Prostate gland (tissue), 2 donors: ENCODE measurements around the gene RPL18A. TPM values are rescaled to one million over a fixed set of nuclear protein-coding genes. Genes with fewer than 3 reads are reported as not detected.

Source experiments
- DNase-seq: peaks from one replicate; pipeline ENCODE4 v3.0.0-alpha.2; 2019; ENCODE audit warnings: low spot score
- H3K27ac ChIP-seq, 2 donors: fragments of 200-600 bp; sonication (generic); 2 replicates each; pipeline ENCODE4 v1.5.1; 2017 to 2019
- H3K27me3 ChIP-seq: fragments of 200-600 bp; sonication (generic); replicated peaks from 2 replicates; pipeline ENCODE4 v1.5.1; 2019; ENCODE audit not compliant: insufficient read depth
- H3K36me3 ChIP-seq, 2 donors: fragments of 200-600 bp; sonication (generic); 1 replicate in 1 of 2; 2 replicates in 1 of 2; pipeline versions ENCODE4 v1.5.1 to v1.8.1; 2017 to 2019
- H3K4me1 ChIP-seq: fragments of 200-600 bp; sonication (generic); replicated peaks from 2 replicates; pipeline ENCODE4 v1.5.1; 2019
- H3K4me3 ChIP-seq, 2 donors: fragments of 200-600 bp; sonication (generic); 2 replicates each; pipeline ENCODE4 v1.5.1; 2017 to 2019
- H3K9me3 ChIP-seq: fragments of 200-600 bp; sonication (generic); 2 replicates; pipeline ENCODE4 v1.5.1; 2017
- POLR2A ChIP-seq: fragments of 450-650 bp; IDR thresholded peaks from one replicate; pipeline ENCODE4 v1.6.1; 2016; ENCODE audit warnings: antibody characterized with exemption, mild to moderate bottlenecking
- POLR2AphosphoS5 ChIP-seq: sonication (generic); formaldehyde crosslinking; IDR thresholded peaks from one replicate; pipeline ENCODE4 v1.6.1; 2017; ENCODE audit warnings: antibody characterized with exemption
- WGBS: methylation state at CpG from one replicate; pipeline ENCODE4 v1.1.5; 2018; 5-methylcytosine and 5-hydroxymethylcytosine counted together
- intact Hi-C: fragments of 100-400 bp; cut with DNase I; formaldehyde crosslinking; loops from one replicate; pipeline ENCODE4 v1.14.2; 2022
- total RNA-seq, 2 donors: library from RNA; depleted of rRNA; stranded (reverse); fragments of >200 nt; gene quantifications; one replicate each; pipeline ENCODE4 v1.1.0, GENCODE V29; 2016
- TF ChIP-seq, protein P1 (sequence below), 4 experiments: fragments of 200-600 bp in 2 of 4; fragments of 450-650 bp in 2 of 4; sonication (generic) in 2 of 4; IDR thresholded peaks; 1 replicate in 3 of 4; 2 replicates in 1 of 4; pipeline ENCODE4 v1.5.1; 2016 to 2019; ENCODE audit warnings: antibody characterized with exemption in 4 of 4, mild to moderate bottlenecking in 2 of 4, moderate library complexity in 2 of 4

RPL18A gene
- total RNA-seq, 2 donors from 2014 or later = 1,351 to 1,892 TPM

DNA sequence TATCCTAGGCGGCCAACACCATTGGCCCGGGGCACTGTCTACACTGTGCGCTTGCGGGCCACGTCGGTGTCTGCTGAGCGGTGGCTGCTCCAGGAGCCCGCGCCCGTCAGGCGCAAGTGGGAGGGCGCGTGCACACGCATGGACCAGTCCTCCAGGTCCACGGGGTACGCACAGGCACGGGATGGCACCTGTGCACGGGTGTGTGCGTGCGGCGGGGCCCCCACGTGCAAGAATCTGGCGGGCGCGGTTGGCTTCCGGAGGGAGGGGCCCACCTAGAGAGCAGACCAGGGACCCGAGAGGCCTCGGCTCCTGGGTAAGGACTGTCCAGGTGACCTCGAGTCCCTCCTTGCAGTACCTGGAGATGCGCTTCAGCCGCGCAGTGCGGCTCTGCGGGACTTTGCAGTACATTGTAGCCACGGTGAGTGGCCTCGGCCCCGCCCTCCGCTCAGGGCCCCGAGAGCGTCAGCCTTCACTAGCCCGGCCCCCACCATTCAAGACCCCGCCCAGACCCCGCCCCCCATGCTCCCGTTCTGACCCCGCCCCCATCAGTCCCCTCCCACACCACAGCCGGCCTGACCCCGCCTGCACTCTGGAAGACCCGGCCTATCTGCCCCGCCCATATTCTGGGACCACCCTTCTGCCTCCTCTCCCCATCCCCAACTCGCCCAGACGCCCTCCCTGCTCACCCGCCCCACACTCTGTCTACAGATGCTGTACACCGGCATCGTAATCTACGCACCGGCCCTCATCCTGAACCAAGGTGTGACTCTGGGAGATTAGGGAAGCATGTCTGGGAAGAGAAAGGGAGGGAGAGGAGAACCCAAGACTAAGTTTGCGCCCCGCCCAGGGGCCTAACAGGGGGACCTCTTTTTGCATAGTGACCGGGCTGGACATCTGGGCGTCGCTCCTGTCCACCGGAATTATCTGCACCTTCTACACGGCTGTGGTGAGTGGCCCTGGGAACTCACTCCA, 14.4 kb downstream of the RPL18A start:
- TF ChIP-seq POLR2AphosphoS5 (no peak), POLR2A (no peak)
- TF ChIP-seq, protein P1, sequence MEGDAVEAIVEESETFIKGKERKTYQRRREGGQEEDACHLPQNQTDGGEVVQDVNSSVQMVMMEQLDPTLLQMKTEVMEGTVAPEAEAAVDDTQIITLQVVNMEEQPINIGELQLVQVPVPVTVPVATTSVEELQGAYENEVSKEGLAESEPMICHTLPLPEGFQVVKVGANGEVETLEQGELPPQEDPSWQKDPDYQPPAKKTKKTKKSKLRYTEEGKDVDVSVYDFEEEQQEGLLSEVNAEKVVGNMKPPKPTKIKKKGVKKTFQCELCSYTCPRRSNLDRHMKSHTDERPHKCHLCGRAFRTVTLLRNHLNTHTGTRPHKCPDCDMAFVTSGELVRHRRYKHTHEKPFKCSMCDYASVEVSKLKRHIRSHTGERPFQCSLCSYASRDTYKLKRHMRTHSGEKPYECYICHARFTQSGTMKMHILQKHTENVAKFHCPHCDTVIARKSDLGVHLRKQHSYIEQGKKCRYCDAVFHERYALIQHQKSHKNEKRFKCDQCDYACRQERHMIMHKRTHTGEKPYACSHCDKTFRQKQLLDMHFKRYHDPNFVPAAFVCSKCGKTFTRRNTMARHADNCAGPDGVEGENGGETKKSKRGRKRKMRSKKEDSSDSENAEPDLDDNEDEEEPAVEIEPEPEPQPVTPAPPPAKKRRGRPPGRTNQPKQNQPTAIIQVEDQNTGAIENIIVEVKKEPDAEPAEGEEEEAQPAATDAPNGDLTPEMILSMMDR (IDR thresholded peaks at IDR 0.05) = no peak
- WGBS = 5% methylated on average over 62 of the region's 63 CpGs
- no peaks in the 10 kb centered on the region for H3K9me3 ChIP-seq
- no peaks in the 10 kb centered on the region for H3K4me1 ChIP-seq
- H3K27me3 ChIP-seq = peaks cover 34% of the 10 kb centered on the region
- intact Hi-C loops = no loop called here
- no peaks in the 10 kb centered on the region for H3K36me3 ChIP-seq
- no peak for DNase-seq
- no peak overlapping the region for H3K27ac ChIP-seq
- H3K4me3 ChIP-seq = no peak overlapping the region

DNA sequence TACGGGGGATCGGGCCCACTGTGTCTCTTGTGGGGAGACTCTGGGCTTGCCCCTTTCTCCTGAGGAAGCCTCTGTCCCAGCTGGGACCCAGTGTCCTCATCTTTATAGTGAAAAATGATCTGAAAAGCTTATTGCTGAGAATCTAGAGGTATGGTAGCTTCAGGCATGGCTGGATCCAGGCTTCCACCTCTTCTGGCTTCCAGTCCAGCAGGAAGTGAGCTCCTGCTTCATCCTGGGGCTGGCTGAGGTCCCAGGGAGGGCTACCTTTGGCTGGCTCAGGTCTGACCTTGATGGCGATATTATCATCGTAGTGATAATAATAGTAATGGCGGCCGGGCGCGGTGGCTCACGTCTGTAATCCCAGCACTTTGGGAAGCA, 15.0 kb downstream of the RPL18A start:
- TF ChIP-seq, protein P1 (IDR thresholded peaks at IDR 0.05) = no peak
- no peak for TF ChIP-seq POLR2A
- TF ChIP-seq POLR2AphosphoS5 = no peak
- H3K27me3 ChIP-seq = peaks cover 34% of the 10 kb centered on the region
- H3K9me3 ChIP-seq = no peaks in the 10 kb centered on the region
- no peaks in the 10 kb centered on the region for H3K36me3 ChIP-seq
- WGBS = 87% methylated on average over 9 of the region's 9 CpGs
- no peak for DNase-seq
- H3K4me3 ChIP-seq = no peak overlapping the region
- no peak overlapping the region for H3K27ac ChIP-seq
- intact Hi-C loops = no loop called here
- no peaks in the 10 kb centered on the region for H3K4me1 ChIP-seq

DNA sequence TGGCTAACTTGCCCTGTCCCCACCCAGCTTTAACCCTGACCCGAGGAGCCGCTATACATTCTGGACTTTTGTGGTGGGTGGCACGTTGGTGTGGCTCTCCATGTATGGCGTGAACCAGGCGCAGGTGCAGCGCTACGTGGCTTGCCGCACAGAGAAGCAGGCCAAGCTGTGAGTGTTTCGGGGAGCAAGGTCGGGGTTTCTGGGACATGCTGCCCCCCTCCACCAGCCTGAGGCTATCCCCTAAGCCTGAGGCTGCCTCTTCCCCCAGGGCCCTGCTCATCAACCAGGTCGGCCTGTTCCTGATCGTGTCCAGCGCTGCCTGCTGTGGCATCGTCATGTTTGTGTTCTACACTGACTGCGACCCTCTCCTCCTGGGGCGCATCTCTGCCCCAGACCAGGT, 18.0 kb downstream of the RPL18A start:
- no peaks in the 10 kb centered on the region for H3K9me3 ChIP-seq
- 83% methylated on average over 16 of the region's 16 CpGs for WGBS

DNA sequence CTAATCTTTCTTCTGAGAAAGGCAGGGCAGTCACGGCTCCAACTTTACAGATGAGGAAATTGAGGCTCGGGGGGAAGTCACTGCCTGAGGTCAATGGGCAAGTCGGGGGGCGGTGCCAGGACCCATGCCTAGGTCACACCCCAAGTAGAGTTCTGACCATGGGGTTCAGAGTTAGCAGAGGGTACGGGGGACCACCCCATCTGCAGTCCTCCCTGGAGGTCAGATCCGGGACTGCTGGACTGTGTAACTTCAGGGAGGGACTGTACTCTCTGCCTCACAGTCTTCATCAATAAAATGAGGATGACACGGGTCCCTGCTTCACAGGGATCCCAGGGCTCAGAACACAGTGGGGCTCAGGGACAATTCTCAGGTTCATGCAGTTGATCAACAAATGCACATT, 19.8 kb downstream of the RPL18A start:
- intact Hi-C loops = no loop called here
- WGBS = 73% methylated on average over 7 of the region's 7 CpGs
- DNase-seq = no peak
- Histone ChIP-seq H3K27ac (no peak overlapping the region), H3K4me1 (no peaks in the 10 kb centered on the region), H3K27me3 (peaks cover 3% of the 10 kb centered on the region), H3K9me3 (no peaks in the 10 kb centered on the region), H3K4me3 (no peak overlapping the region), H3K36me3 (no peaks in the 10 kb centered on the region)
- TF ChIP-seq, protein P1 (IDR thresholded peaks at IDR 0.05) = no peak
- TF ChIP-seq POLR2A (no peak), POLR2AphosphoS5 (no peak)

More for the DNA sequence above, 18.0 kb downstream of the RPL18A start:
- no peaks in the 10 kb centered on the region for H3K36me3 ChIP-seq
- H3K4me3 ChIP-seq = no peak overlapping the region
- DNase-seq = no peak
- intact Hi-C loops = no loop called here
- H3K27ac ChIP-seq = no peak overlapping the region
- TF ChIP-seq POLR2AphosphoS5 (no peak), POLR2A (no peak)
- TF ChIP-seq, protein P1 (IDR thresholded peaks at IDR 0.05) = no peak
- peaks cover 18% of the 10 kb centered on the region for H3K27me3 ChIP-seq
- H3K4me1 ChIP-seq = no peaks in the 10 kb centered on the region

DNA sequence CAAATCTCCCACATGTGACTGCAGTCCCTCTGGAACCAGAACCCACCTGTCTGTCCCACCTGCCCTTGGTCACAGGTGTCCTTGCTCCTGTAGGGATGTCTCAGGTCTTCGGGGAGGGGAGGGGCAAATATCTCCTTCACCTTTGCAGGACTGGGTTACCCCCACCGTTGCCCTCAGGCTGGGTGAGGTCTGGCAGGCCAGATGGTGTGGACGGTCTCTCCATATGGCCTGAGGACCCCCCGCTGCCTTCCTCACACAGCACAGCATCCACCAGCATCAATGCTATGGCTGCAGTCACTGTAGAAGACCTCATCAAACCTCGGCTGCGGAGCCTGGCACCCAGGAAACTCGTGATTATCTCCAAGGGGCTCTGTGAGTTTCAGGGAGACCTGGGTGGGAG, 22.0 kb downstream of the RPL18A start:
- no peak for TF ChIP-seq POLR2A
- TF ChIP-seq, protein P1 (IDR thresholded peaks at IDR 0.05) = no peak
- TF ChIP-seq POLR2AphosphoS5 = no peak
- whole genome bisulfite sequencing = 65% methylated on average over 7 of the region's 7 CpGs
- Histone ChIP-seq H3K27me3 (no peaks in the 10 kb centered on the region), H3K4me1 (no peaks in the 10 kb centered on the region), H3K36me3 (no peaks in the 10 kb centered on the region), H3K9me3 (no peaks in the 10 kb centered on the region), H3K4me3 (no peak overlapping the region), H3K27ac (no peak overlapping the region)
- intact Hi-C loops = no loop called here
- DNase-seq = no peak
